ENCODE data around the gene RALGAPA2.

The RALGAPA2 gene

DNA sequence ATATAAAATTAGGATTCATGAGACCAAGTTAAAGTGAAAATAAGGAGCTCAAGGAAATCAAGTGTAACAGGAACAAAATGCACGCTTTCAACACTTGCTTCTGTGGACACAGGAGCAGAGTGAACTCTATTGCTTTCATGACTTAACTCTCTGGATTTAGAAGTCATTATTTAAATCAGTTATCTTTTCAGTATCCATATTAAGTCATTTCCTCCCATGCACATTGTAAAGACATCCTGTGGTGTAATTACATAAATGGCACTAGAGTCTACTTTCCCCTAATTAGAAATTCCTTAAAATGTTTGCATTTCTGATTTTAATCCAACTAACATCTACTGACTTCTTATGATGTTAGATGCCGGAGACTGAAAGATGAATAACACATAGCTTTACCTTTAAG, 256.5 kb downstream of the RALGAPA2 start:
- DNase-seq: no peak

GRCh38 chr20:20454850-20455627, 257.4 kb downstream of the RALGAPA2 start:
- DNase-seq: no peak

DNA sequence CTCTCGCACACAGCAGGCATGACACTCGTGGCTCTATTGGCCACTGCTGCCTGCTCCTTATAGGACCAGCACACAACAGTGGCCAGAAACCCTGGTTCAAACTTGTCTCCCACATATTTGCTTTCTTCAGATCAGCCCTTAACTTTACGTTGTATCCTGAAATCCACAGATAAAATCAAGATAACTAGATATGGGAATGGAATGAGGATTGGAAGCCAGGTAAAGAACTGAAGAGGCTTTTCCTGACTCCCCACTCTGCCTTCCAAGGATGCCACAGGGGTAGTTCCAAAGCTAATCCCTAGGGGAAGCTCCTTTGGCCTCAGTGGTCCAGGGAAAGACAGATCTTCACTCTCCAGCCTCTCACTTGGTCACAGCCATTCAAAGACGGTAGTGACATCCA, 258.1 kb downstream of the RALGAPA2 start:
- DNase-seq: no peak

- DNase-seq: peak; percentile 74 to 76
These were observed 260.2 kb downstream of the RALGAPA2 start for GRCh38 chr20:20452254-20452676.

DNA sequence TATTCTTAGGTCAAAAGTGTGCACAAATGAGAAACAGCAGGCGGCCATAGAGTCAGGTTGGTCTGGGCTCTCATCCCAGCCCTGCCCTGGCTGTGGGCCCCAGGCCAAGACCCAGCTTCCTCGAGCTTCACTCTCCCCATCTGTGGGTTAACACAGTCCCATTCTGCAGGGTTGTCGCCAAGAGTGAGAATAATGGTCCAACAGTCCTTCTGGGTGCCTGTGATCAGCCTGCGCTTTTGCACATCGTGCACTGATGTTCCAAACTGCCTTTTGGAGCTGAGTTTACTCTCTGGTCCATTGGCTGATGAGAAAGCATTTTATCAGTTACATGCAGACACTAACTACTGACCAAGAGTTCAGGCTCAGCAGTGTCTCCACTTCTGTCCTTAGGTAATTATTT, 261.9 kb downstream of the RALGAPA2 start:
- no peak for DNase-seq

GRCh38 chr20:20448881-20449280, 263.6 kb downstream of the RALGAPA2 start:
- DNase-seq: no peak

GRCh38 chr20:20447196-20447595, 265.2 kb downstream of the RALGAPA2 start:
- no peak for DNase-seq

DNA sequence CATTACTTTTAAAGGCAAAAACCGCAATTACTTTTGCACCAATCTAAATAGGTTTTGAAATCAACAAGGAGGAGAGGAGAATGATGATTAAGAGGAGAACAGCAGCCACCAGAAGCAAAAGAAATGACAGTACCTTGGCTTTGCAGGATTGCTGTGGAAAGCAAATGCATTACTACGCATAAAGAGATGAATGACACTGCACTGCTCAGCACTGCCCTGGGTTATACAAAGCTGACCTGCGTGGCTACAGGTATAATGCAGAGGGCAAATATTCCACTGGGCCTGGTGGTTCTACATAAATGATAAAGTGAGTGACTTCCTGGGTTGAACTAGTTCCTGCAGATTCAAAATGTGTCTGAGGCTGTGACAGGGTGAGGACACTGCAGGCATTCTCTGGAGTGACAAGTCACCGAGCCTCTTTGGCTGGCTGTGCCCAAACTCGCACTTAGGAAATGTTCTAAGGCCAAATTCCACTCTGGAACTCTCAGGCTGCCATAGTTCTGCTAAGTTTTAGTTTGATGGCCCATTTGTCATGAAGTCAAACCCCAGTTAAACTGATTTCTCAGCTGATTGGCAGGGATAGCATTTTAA, 265.9 kb downstream of the RALGAPA2 start:
- no peak for DNase-seq

DNA sequence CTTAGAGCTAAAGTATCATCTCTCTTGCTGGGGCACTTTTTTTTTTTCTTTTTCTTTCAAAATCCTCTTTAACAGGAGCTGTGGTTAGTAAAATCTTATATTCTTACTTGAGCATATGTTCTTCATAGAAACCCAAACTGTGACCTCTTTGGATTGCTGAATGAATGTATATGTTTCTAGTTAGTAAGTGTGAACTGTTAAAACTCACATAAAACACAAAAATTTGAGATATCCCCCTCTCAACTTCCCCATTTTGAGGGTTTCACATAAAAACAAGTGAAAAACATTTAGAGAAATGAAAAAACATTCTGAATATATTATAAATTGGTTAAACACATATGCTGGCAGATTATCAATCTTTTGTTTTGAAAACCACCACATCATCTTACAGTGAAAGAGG, 266.4 kb downstream of the RALGAPA2 start:
- DNase-seq: no peak

DNA sequence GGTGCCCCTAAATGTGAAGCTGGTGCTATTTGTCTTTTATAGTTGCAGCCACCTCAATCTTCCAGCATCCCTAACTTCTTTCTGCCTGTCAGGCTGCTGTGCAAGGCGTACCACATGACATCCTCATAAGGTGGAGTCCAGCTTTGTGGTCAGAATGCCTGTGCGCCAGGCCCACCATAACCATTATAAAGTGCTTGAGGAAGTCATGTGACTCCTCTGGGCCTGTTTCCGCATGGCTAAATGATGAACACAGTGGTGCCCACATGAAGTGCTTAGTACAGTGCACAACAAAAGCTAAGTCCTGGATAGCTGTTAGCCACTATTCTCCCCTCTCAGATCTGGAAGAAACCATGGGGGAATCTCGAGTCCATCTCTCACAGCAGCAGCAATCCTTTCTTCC, 268.9 kb downstream of the RALGAPA2 start:
- no peak for DNase-seq

DNA sequence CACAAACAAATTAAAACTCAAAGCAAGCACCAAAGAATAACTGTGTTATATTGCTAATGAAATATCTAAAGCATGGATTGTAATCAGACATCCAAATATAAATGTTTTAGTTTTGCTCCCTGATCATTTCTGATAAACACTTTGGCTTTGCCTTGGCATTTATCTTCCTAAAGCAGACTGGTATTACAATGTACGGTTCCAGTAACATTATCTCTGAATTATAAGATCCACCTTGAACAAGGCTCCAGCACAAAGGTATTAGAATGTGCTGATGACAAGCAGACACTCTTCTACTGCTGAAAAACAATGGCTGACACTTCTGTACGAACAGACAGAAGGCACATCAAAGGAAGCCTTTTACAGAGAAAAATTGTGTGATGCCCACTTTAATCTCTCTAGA, 270.0 kb downstream of the RALGAPA2 start:
- no peak for DNase-seq

DNA sequence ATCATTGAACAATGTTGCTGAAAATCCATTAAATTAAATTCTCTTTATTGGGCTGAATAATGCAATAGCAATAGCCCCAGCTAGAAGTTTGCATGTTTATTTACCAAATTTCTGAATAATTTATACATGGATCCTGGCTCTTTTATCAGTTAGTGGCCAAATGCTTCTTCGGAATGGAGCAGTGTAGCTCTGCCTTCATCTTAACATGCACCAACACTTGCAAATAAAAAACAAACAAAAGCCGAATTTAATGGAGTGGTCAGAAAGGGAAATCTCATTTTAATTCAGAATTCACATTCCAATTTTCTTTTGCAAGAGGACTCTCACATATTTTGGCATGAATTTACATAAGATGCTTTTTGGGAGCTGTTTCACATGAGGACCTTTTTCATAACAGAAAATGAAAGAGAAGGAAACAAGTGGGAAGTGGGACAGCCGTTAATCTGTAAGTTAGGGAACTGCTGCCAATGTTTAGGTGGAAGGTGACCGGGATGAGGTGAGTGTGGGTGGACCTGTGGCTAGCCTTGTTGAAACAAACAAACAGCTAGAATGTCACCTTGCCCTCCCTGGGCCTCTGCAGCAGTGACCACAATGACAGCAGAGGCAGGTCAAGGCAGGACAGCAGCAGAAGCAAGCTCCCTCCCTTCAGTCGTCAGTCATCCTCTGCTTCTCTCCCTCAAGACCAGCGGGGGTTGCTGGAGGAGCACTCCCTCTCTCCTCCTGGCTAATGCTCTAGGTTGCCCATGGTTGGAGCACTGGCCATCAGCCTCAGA, 271.4 kb downstream of the RALGAPA2 start:
- no peak for DNase-seq

- DNase-seq: no peak
These were observed 272.0 kb downstream of the RALGAPA2 start for GRCh38 chr20:20440481-20440880.

GRCh38 chr20:20439602-20440190, 272.7 kb downstream of the RALGAPA2 start:
- DNase-seq: no peak

GRCh38 chr20:20437314-20437713, 275.1 kb downstream of the RALGAPA2 start:
- DNase-seq: no peak

GRCh38 chr20:20436689-20437088, 275.8 kb downstream of the RALGAPA2 start:
- no peak for DNase-seq

GRCh38 chr20:20435453-20435852, 277.0 kb downstream of the RALGAPA2 start:
- no peak for DNase-seq

DNA sequence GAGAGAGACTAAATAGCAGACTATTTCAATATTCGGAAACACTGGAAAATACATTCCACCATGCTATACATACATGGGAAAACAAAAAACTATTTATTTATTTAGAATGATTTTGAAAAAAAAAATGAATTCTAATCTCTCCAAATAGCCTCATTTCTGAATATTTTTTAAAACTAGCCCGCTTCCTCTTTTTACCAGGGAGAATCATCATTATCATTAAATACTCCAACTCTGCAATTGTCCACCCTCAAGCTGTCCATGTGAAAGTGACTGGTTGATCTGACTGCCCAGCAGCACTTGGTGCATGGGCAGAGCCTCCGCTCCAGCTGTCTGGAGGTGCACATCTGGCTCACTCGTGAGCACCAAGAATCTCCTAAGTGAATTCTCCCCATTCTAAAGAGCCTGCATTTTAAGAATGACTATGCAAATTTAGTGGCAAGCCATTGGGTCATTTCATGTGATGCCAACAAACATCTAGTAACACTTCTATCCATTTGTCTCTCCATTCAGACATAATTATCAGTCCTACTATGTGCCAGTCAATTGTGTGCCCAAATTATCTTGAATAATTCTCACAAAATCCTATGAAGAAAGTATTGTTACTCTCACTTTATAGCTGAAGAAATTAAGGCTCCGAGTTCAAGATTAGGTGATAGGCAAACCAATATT, 279.7 kb downstream of the RALGAPA2 start:
- DNase-seq: no peak

DNA sequence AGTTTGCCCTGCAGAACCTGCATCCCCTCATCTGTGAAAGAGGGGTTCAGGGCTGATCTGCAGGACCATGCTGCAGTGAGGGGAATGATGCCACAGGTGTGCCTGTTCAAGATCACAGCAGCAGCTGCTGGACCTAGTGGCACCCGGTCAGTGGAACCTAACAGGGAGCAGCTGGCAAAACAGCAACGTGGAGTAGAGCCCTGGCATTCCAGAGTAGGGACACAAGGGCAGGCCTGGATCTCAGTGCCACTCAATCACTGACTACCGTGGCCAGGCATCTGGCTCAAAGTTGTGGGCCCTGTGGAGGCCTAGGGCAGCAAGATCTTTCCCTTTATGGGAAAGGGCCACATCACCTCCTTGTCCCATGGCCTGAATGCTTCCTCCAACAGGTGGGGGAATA, 282.4 kb downstream of the RALGAPA2 start:
- DNase-seq: no peak

- DNase-seq: no peak
These were observed 284.4 kb downstream of the RALGAPA2 start for GRCh38 chr20:20428067-20428466.

DNA sequence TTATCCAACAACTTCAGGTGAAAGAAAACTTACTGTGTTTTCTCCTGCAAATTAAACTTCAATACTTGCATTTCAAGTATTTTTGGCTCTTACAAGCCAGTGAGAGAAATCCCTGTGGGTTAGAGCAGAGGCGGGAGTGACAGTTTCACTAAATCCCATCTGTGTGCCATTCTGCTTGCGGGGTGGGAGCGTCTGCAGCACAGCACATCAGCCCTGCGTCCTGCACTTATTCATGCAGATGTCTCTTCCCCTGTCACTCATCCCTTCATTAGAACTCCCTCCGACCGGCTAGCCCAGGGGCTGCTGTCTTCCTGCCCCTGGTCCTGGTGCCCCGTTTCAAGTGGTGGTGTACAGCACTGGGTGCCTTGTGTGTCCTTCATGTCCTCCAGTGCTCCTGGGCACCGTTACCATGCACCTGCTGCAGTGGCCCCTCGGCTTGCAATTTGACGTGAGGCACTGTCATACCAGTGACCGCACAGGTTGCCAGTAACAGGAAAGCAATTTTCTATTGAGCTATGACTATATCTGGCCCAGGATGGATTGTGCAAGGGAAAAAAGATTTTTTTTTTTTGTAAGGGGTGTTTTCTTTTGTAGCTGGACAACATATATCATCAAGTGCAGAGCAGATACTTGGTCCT, 285.1 kb downstream of the RALGAPA2 start:
- DNase-seq: no peak

DNA sequence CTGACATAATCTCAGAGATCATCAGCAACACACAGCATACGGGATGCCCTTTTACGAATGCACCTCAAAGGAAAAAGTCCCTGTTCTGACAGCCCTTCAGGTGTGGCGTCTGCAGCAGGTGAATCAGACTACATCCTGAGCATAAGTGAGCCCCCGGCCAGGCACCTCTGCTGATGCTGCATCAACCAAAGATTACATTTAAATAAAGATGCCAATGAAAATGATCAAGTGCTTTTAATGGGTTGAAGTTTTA, 285.9 kb downstream of the RALGAPA2 start:
- no peak for DNase-seq
